ENCODE measurements around the gene HORMAD2. TPM values are rescaled to one million over a fixed set of nuclear protein-coding genes. Genes with fewer than 3 reads are reported as not detected.

HORMAD2 gene
- total and polyA plus RNA-seq, 2 donors (not counting 1 experiment from before 2014, with no cell fraction given), result not detected

- Histone ChIP-seq H3K79me2 (ENCODE audit: control insufficient read depth, insufficient read depth, low read length) (no peaks in the 10 kb centered on the region), H3K27ac (ENCODE audit: insufficient read depth, low read length) (no peak overlapping the region), H3K9ac (ENCODE audit: insufficient read depth, low read length) (no peak overlapping the region), H4K20me1 (ENCODE audit: control insufficient read depth, extremely low read depth, insufficient read depth, low read length) (no peaks in the 10 kb centered on the region), H3K4me1 (ENCODE audit: control insufficient read depth, extremely low read depth, insufficient read depth, low read length) (no peaks in the 10 kb centered on the region), H3K4me2 (ENCODE audit: extremely low read depth, insufficient read depth, low read length) (no peak overlapping the region), H3K4me3 (replicated peaks in 1 of 4; ENCODE audit: control extremely low read depth in 1 of 4, insufficient read depth in 1 of 4, low read depth in 3 of 4, low read length in 4 of 4) (no peak overlapping the region), H3K36me3 (ENCODE audit: control insufficient read depth, insufficient read depth, low read length) (no peaks in the 10 kb centered on the region), H2AFZ (ENCODE audit: low read length) (no peak overlapping the region), H3K27me3 (ENCODE audit: control insufficient read depth, insufficient read depth, low read length) (no peaks in the 10 kb centered on the region), H3K9me3 (ENCODE audit: control insufficient read depth, insufficient read depth, low read depth, low read length) (no peaks in the 10 kb centered on the region)
- TF ChIP-seq EZH2 (IDR thresholded peaks at IDR 0.05; ENCODE audit: low read length, missing control alignments) (no peak), CTCF (conservative IDR thresholded peaks at IDR 0.05 in 1 of 2, IDR thresholded peaks at IDR 0.05 in 1 of 2; ENCODE audit: low read depth in 1 of 2, low read length in 2 of 2) (no peak)
- no peak for DNase-seq (ENCODE audit: low read depth in 2 of 2)
These were observed 43.2 kb downstream of the HORMAD2 start for GRCh38 chr22:30123463-30123862.

GRCh38 chr22:30127749-30128166, 47.5 kb downstream of the HORMAD2 start:
- no peak overlapping the region for H3K9ac ChIP-seq (ENCODE audit: insufficient read depth, low read length)
- H3K27me3 ChIP-seq (ENCODE audit: control insufficient read depth, insufficient read depth, low read length), result no peaks in the 10 kb centered on the region
- H3K4me3 ChIP-seq (replicated peaks in 1 of 4; ENCODE audit: control extremely low read depth in 1 of 4, insufficient read depth in 1 of 4, low read depth in 3 of 4, low read length in 4 of 4), result no peak overlapping the region
- DNase-seq (ENCODE audit: low read depth in 2 of 2), result peak; percentile 43 to 89
- no peak overlapping the region for H2AFZ ChIP-seq (ENCODE audit: low read length)
- no peak overlapping the region for H3K27ac ChIP-seq (ENCODE audit: insufficient read depth, low read length)
- no peaks in the 10 kb centered on the region for H3K79me2 ChIP-seq (ENCODE audit: control insufficient read depth, insufficient read depth, low read length)
- H3K9me3 ChIP-seq (ENCODE audit: control insufficient read depth, insufficient read depth, low read depth, low read length), result no peaks in the 10 kb centered on the region
- no peak overlapping the region for H3K4me2 ChIP-seq (ENCODE audit: extremely low read depth, insufficient read depth, low read length)
- no peak for TF ChIP-seq EZH2 (IDR thresholded peaks at IDR 0.05; ENCODE audit: low read length, missing control alignments)
- TF ChIP-seq CTCF (conservative IDR thresholded peaks at IDR 0.05 in 1 of 2, IDR thresholded peaks at IDR 0.05 in 1 of 2; ENCODE audit: low read depth in 1 of 2, low read length in 2 of 2), result no peak
- H4K20me1 ChIP-seq (ENCODE audit: control insufficient read depth, extremely low read depth, insufficient read depth, low read length), result no peaks in the 10 kb centered on the region
- no peaks in the 10 kb centered on the region for H3K4me1 ChIP-seq (ENCODE audit: control insufficient read depth, extremely low read depth, insufficient read depth, low read length)
- H3K36me3 ChIP-seq (ENCODE audit: control insufficient read depth, insufficient read depth, low read length), result no peaks in the 10 kb centered on the region

DNA sequence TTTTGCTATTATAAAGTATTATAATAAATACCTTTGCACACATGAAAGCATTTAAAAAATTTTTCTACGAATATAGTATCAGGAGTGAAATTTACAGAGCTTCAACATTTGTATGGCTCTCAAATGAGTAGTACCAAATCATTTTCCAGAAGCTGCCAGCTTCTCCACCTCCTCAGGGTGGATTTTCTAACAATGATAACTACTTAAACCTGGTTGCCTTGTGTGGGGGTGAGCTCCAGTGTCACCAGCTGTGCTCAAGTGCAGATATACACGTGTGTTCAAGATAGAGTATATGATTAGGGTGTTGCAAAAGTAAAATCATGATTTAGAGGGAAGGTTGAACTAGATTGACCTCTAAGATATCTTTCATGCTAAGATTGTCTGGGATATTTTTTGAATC, 48.2 kb downstream of the HORMAD2 start:
- TF ChIP-seq EZH2 (IDR thresholded peaks at IDR 0.05; ENCODE audit: low read length, missing control alignments) (no peak), CTCF (conservative IDR thresholded peaks at IDR 0.05 in 1 of 2, IDR thresholded peaks at IDR 0.05 in 1 of 2; ENCODE audit: low read depth in 1 of 2, low read length in 2 of 2) (no peak)
- H3K9ac ChIP-seq (ENCODE audit: insufficient read depth, low read length), result no peak overlapping the region
- H4K20me1 ChIP-seq (ENCODE audit: control insufficient read depth, extremely low read depth, insufficient read depth, low read length), result no peaks in the 10 kb centered on the region
- no peak overlapping the region for H3K4me2 ChIP-seq (ENCODE audit: extremely low read depth, insufficient read depth, low read length)
- H2AFZ ChIP-seq (ENCODE audit: low read length), result no peak overlapping the region
- no peaks in the 10 kb centered on the region for H3K36me3 ChIP-seq (ENCODE audit: control insufficient read depth, insufficient read depth, low read length)
- H3K4me3 ChIP-seq (replicated peaks in 1 of 4; ENCODE audit: control extremely low read depth in 1 of 4, insufficient read depth in 1 of 4, low read depth in 3 of 4, low read length in 4 of 4), result no peak overlapping the region
- no peaks in the 10 kb centered on the region for H3K79me2 ChIP-seq (ENCODE audit: control insufficient read depth, insufficient read depth, low read length)
- no peaks in the 10 kb centered on the region for H3K27me3 ChIP-seq (ENCODE audit: control insufficient read depth, insufficient read depth, low read length)
- no peak for DNase-seq (ENCODE audit: low read depth in 2 of 2)
- H3K27ac ChIP-seq (ENCODE audit: insufficient read depth, low read length), result no peak overlapping the region
- H3K4me1 ChIP-seq (ENCODE audit: control insufficient read depth, extremely low read depth, insufficient read depth, low read length), result no peaks in the 10 kb centered on the region
- H3K9me3 ChIP-seq (ENCODE audit: control insufficient read depth, insufficient read depth, low read depth, low read length), result no peaks in the 10 kb centered on the region
